ENCODE data around the gene PRTN3. TPM values are rescaled to one million over a fixed set of nuclear protein-coding genes. Genes with fewer than 3 reads are reported as not detected.

PRTN3 gene
- total RNA-seq, 1 experiment from 2014 or later: not detected

DNA sequence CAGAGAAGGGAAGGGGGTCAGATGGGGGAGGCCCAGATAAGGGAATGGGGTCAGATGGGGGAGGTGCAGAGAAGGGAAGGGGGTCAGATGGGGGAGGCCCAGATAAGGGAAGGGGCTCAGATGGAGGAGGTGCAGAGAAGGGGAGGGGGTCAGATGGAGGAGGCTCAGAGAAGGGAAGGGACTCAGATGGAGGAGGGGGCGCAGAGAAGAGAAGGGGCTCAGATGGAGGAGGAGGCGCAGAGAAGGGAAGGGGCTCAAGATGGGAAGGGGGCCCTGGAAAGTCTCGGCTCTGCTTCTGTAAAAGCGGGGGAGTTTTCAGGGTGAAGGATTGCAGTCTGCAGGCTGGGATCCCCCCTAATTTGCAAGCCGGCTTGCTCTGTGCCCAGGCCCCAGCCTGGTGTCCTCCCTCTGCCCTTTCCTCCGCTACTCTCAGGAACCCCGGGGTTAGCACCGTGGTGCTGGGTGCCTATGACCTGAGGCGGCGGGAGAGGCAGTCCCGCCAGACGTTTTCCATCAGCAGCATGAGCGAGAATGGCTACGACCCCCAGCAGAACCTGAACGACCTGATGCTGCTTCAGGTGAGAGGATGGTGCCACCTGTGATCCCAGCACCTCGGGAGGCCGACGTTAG is 11.6 kb upstream of the PRTN3 start:
- CTCF ChIA-PET: no interaction called here
- Histone ChIP-seq H3K27me3 (ENCODE audit: insufficient read depth, low read depth) (peaks cover 15% of the 10 kb centered on the region; the same call in 1 of the 2 replicates), H3F3A (ENCODE audit: insufficient read depth, low read depth) (no peaks in the 10 kb centered on the region), H3K4me2 (no peak overlapping the region), H3K4me3 (no peak overlapping the region), H3K79me2 (ENCODE audit: low read depth) (no peaks in the 10 kb centered on the region), H3K9me2 (ENCODE audit: insufficient read depth) (no peaks in the 10 kb centered on the region), H3K36me3 (ENCODE audit: low read depth) (no peaks in the 10 kb centered on the region), H3K27ac (no peak overlapping the region), H3K4me1 (replicated peaks; ENCODE audit: insufficient read depth) (no peaks in the 10 kb centered on the region), H4K20me1 (ENCODE audit: insufficient read depth) (no peaks in the 10 kb centered on the region), H2AFZ (no peak overlapping the region), H3K9me3 (ENCODE audit: insufficient read depth, low read depth) (no peaks in the 10 kb centered on the region)
- intact Hi-C loops (cut with micrococcal nuclease; ENCODE audit: unreplicated experiment): no loop called here
- TF ChIP-seq EZH2 (IDR thresholded peaks at IDR 0.05; ENCODE audit: low read depth): no peak
- TF ChIP-seq, protein P1, sequence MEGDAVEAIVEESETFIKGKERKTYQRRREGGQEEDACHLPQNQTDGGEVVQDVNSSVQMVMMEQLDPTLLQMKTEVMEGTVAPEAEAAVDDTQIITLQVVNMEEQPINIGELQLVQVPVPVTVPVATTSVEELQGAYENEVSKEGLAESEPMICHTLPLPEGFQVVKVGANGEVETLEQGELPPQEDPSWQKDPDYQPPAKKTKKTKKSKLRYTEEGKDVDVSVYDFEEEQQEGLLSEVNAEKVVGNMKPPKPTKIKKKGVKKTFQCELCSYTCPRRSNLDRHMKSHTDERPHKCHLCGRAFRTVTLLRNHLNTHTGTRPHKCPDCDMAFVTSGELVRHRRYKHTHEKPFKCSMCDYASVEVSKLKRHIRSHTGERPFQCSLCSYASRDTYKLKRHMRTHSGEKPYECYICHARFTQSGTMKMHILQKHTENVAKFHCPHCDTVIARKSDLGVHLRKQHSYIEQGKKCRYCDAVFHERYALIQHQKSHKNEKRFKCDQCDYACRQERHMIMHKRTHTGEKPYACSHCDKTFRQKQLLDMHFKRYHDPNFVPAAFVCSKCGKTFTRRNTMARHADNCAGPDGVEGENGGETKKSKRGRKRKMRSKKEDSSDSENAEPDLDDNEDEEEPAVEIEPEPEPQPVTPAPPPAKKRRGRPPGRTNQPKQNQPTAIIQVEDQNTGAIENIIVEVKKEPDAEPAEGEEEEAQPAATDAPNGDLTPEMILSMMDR (conservative IDR thresholded peaks at IDR 0.05): no peak
- no peak for DNase-seq
- POLR2A ChIA-PET (ENCODE audit: unreplicated experiment): interaction anchor here (0.6 kb wide), 1 partner anchor 47 kb away, joined by 3 read pairs; no protein-coding TSS in a partner anchor
- BruUV-seq (replicated peaks): no TSS peak

DNA sequence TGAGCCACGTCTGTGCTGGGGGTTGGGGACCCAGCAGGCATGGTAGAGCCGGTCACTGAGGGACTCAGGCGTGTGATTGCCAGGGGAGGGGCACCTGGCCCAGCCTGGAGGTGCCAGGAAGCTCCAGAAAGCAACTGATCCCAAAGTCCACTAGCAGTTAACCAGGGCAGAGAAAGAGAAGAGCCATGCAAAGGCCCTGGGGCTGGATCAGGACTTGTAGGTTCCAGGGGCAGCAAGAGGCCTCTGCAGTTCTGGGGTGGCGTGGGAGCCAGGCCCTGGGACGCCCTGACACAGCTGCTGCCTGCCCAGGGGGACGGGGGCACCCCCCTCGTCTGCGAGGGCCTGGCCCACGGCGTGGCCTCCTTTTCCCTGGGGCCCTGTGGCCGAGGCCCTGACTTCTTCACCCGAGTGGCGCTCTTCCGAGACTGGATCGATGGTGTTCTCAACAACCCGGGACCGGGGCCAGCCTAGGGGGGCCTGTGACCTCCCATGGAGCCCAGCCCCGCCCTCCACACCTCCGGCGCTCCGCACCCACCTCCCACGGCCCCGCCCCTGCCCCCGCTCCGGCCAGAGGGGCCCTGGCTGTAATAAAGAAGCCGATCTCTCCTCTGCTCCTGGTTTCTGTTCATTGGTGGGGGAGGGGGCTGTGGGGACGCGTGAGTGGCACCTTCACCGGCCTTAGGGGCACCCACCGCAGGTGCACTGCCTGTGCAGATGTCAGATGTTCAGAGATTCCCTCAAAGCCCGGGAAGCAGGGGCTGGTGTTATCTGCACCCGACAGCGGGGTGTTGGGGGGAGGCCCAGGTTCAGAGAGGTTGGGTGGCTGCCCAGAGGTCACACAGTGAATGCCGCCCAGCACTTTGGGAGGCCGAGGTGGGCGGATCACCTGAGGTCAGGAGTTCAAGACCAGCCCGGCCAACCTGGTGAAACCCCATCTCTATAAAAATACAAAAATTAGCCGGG is 9.1 kb upstream of the PRTN3 start:
- intact Hi-C loops (cut with micrococcal nuclease; ENCODE audit: unreplicated experiment): no loop called here
- H2AFZ ChIP-seq: no peak overlapping the region
- no peaks in the 10 kb centered on the region for H3K36me3 ChIP-seq (ENCODE audit: low read depth)
- H3K27me3 ChIP-seq (ENCODE audit: insufficient read depth, low read depth): peaks cover 18% of the 10 kb centered on the region; the same call in 1 of the 2 replicates
- H3K4me1 ChIP-seq (replicated peaks; ENCODE audit: insufficient read depth): no peaks in the 10 kb centered on the region
- H3K79me2 ChIP-seq (ENCODE audit: low read depth): no peaks in the 10 kb centered on the region
- ChIA-PET CTCF (interaction anchor here (0.6 kb wide), 1 partner anchor 69 kb away, joined by 4 read pairs; no protein-coding TSS in a partner anchor), POLR2A (ENCODE audit: unreplicated experiment) (no interaction called here)
- no peaks in the 10 kb centered on the region for H4K20me1 ChIP-seq (ENCODE audit: insufficient read depth)
- no peak overlapping the region for H3K4me3 ChIP-seq
- no peaks in the 10 kb centered on the region for H3F3A ChIP-seq (ENCODE audit: insufficient read depth, low read depth)
- H3K9me3 ChIP-seq (ENCODE audit: insufficient read depth, low read depth): no peaks in the 10 kb centered on the region
- TF ChIP-seq, protein P1 (conservative IDR thresholded peaks at IDR 0.05): no peak
- TF ChIP-seq EZH2 (IDR thresholded peaks at IDR 0.05; ENCODE audit: low read depth): no peak
- H3K27ac ChIP-seq: no peak overlapping the region
- H3K9me2 ChIP-seq (ENCODE audit: insufficient read depth): no peaks in the 10 kb centered on the region
- no peak for DNase-seq
- H3K4me2 ChIP-seq: no peak overlapping the region
- BruUV-seq (replicated peaks): no TSS peak

DNA sequence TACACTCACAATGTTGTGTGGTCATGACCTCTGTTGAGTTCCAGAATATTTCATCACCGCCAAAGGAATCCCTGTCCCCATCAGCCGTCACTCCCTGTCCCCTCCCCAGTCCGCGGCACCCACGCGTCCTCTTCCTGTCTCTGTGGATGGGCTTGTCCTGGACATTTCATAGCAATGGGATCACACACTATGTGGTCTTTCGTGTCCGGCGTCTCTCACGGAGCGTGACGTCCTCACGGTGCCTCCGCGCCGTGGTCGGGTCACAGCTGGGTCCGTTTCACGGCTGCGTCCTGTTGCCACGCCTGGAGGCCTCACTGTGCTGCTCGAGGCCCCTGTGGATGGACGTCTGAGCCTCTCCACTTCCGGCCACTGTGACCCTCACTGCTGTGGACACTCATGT is 6.6 kb upstream of the PRTN3 start:
- Histone ChIP-seq H3K27ac (no peak overlapping the region), H3K4me2 (no peak overlapping the region), H3K9me2 (ENCODE audit: insufficient read depth) (no peaks in the 10 kb centered on the region), H3K36me3 (ENCODE audit: low read depth) (no peaks in the 10 kb centered on the region), H3K9me3 (ENCODE audit: insufficient read depth, low read depth) (no peaks in the 10 kb centered on the region), H4K20me1 (ENCODE audit: insufficient read depth) (no peaks in the 10 kb centered on the region), H3K4me1 (replicated peaks; ENCODE audit: insufficient read depth) (no peaks in the 10 kb centered on the region), H3K4me3 (no peak overlapping the region), H3F3A (ENCODE audit: insufficient read depth, low read depth) (no peaks in the 10 kb centered on the region), H2AFZ (no peak overlapping the region), H3K79me2 (ENCODE audit: low read depth) (no peaks in the 10 kb centered on the region), H3K27me3 (ENCODE audit: insufficient read depth, low read depth) (peaks cover 24% of the 10 kb centered on the region)
- ChIA-PET CTCF (interaction anchor here (0.5 kb wide), 1 partner anchor 10 kb away, joined by 14 read pairs; no protein-coding TSS in a partner anchor), POLR2A (ENCODE audit: unreplicated experiment) (no interaction called here)
- TF ChIP-seq, protein P1 (conservative IDR thresholded peaks at IDR 0.05): no peak
- TF ChIP-seq EZH2 (IDR thresholded peaks at IDR 0.05; ENCODE audit: low read depth): no peak
- no TSS peak for BruUV-seq (replicated peaks)
- DNase-seq: no peak
- intact Hi-C loops (cut with micrococcal nuclease; ENCODE audit: unreplicated experiment): no loop called here
